Fibroblast of peridontal ligament (primary cell): ENCODE results near the gene ZNF26.
A peak's percentile ranks its signal among the peaks of the same experiment; 100 is the strongest.
"Not testable (repeated sequence)": the region's sequence is repeated elsewhere in the genome, so short reads cannot be mapped to it uniquely, and the experiment has no call there.

Experiments used
- DNase-seq: peaks from one replicate; pipeline ENCODE4 v3.0.0-alpha.2; 2010; ENCODE audit errors: extremely low read depth

ZNF26 gene

GRCh38 chr12:132986001-132986884 is at the start of gene ZNF26:
Gene ZNF26, plus strand, starts transcription at chr12:132986367. Its CDS starts 474 bp downstream, at chr12:132986841.
- DNase-seq = peak; percentile 87

DNA sequence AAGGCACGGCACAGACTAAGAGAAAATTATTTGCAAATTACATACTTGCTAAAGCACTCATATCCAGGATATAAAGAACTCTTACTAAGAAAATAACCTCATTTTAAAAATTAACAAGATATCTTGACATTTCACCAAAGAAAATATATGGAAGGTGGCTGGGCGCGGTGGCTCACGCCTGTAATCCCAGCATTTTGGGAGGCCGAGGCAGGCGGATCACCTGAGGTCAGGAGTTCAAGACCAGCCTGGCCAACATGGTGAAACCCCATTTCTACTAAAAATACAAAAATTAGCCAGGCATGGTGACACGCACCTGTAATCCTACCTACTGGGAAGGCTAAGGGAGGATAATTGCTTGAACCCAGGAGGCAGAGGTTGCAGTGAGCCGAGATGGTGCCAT is 49.2 kb upstream of the ZNF26 start:
- DNase-seq = not testable (repeated sequence)

DNA sequence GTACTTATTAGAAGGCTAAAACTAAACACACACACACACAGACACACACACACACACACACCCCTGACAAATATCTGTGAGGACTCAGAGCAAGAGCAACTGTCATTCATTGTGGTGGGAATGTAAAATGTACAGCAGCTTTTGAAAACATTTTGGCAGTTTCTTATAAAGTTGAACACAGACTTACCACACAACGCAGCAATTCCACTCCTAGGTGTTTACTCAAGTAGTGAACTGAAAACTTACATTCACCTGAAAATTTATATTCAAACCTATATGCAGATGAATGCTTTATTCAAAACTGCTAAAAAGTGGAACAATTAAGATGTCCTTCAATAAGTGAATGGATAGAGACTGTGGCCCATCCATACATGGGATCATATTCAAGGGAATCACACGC is 48.7 kb upstream of the ZNF26 start:
- DNase-seq = no peak

DNA sequence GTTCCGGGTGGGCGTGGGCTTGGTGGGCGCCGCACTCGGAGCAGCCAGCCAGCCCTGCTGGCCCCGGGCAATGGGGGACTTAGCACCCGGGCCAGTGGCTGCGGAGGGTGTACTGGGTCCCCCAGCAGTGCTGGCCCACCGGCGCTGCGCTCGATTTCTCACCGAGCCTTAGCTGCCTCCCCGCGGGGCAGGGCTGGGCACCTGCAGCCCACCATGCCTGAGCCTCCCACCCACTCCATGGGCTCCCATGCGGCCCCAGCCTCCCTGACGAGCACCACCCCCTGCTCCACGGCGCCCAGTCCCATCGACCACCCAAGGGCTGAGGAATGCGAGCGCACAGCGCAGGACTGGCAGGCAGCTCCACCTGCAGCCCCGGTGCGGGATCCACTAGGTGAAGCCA is 47.4 kb upstream of the ZNF26 start:
- not testable (repeated sequence) for DNase-seq

DNA sequence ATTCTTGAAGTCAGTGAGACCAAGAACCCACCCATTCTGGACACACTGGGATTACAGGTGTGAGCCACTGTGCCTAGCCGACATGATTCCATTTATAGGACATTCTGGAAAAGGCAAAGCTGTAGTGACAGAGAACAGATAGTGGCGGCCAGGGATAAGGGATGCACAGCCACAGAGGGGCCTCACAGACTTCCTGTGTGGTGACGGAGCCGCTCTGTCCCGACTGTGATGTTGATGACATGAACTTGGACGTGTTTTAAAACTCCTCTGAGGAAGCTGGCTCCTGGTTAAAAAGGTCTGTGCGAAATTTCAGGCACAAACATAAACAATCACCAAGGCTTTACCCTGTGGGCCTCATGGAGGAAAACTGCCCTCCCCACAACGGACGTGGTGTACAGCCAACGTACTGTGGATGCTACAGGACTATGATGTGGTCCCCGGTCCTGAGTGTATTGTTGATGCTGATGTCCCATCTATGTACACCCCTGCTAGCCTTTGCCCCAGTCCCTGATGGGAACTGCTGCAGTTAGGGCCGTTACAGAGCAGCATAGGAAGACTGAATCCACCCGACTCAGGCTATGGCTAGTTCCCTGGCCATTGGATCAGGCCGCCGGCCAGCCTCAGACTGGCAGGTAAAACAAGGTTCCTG is 46.0 kb upstream of the ZNF26 start:
- DNase-seq = no peak

GRCh38 chr12:132941336-132941954 is 44.7 kb upstream of the ZNF26 start:
- no peak for DNase-seq

DNA sequence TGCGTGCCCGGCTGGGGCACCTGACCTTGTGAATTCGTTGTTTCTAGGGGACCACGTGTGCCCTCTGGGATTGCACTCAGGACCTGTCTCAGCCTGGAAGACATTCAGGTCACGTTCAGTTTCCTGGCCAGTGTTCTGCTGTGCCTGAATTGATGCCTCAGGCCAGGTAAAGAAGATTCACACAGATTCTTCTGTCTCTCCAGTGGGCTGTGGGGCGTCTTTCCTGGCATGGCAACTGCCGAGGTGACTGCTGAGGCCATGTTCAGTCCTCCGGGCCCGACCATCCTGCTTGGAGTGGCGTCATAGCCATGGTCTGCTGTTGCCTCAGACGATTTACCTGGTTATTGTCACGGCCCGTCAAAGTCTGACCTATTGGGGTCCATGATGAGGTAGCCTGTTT is 43.6 kb upstream of the ZNF26 start:
- no peak for DNase-seq

DNA sequence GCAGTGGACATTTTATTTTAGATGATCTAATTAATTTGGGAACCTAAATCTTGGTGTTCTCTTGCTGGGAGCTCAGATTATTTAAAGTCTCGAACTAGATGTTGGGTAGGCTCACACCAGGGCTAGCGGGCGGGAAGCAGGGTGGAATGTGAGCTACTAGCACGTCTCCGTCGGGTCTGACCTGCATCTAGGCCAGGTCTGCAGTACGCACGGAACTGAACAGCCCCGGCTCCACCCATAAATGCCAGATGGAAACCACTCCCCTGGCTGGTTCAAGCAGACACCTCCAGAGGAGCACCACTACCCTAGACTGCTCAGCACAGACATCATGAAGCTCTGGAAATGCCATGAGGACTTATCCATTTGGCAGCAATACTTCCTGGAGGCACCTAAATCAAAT is 40.4 kb upstream of the ZNF26 start:
- no peak for DNase-seq

GRCh38 chr12:132946246-132946820 is 39.8 kb upstream of the ZNF26 start:
- no peak for DNase-seq

- no peak for DNase-seq
Observed at GRCh38 chr12:132948146-132949066, 37.8 kb upstream of the ZNF26 start.

DNA sequence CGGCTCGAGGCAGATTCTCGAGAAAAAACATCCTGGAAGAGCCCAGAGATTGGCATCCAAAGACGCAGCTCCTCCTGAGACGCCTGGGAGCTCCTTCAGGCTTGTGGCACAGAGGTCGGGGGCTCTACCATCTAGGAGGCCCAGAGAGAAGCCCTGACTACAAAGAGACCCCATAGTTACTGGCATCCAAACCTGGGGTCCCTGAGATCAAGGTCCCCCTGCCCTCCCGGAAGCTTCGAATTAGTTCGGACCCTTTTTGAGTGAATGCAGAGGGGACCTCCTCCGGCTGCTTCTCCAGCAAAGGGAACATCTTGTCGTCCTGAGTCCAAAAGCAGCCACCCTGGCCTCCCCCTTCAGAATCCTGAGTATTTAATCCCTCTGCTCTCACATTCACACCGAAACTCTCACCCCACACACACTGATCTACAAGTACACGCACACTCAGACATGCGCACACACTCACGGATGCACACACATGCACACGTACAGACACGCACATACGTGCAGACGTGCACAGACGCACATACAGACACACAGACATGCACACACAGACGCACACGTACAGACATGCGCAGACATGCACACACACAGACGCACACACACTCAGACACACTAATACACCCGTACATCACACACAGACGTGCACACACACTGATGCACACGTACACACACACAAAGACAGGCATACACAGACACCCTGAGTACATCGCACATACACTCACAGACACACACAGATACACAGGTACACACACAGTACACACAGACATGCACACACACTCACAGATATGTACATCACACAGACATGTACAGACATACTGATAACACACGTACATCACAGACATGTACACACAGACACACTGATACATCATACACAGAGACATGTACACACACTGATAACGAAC is 36.0 kb upstream of the ZNF26 start:
- no peak for DNase-seq

DNA sequence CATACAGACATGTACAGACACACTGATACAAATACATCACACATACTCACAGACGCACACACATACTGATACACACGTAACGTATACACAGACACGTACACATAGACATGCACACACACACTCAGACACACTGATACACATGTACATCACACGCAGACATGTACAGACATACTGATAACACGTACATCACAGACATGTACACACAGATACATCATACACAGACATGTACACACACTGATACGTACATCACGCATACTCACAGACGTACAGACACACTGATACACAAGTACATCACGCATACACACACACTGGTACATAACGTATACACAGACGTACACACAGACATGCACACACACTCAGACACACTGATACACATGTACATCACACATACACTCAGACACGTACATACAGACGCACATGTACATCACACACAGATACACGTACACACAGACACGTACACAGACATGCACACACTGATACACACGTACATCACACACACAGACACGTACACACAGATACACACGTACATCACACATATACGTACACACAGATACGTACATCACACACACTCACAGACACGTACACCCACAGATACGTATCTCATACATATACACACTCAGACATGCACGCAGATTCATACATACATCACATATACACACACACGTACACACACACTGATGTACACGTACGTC is 35.2 kb upstream of the ZNF26 start:
- DNase-seq = no peak

DNA sequence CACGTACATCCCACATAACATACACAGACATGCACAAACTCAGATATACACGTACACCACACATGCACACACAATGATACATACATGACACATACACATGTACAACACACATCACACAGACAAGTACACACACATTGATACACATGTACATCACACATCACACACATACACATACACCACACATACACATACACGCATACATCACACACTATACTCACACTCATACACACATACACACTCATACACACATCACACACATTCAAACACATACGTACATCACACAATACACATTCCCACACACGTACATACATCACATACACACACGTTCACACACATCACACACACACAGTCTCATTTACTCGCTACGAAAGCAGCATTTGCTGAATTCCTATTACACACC is 34.5 kb upstream of the ZNF26 start:
- no peak for DNase-seq

DNA sequence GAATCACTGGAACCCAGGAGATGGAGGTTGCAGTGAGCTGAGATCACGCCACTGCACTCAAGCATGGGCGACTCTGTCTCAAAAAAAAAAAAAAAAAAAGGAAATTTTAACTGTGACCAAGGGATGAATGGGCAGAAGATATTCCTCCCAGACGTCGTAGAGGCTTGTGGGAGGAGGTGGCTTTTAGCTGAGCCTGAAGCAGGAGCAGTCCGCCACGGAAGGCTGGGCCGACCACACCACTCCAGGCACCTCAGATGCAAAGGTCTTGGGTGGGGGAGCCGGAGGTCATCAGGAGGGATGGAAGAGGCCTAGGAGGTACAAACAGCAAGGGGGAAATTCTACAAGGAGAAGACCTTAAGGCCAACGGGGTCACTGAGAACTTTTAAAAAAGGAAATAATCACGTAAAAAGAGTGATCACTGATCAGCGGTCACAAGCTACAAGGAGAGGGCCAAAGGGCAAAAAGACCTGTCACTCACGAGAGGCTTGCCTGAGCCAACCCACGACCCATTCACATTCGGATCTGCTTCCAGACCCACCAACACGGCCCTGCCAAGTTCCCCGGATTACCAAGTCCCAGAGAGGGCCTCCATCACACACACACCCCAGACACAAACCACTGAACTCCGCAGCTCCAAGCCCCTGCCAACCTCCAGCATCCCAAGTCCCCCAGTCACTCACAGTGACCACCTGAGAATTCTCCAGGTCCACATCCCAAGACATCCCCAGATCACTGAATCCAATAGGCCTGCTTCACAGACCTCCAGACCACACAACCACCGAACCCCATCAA is 33.6 kb upstream of the ZNF26 start:
- no peak for DNase-seq

DNA sequence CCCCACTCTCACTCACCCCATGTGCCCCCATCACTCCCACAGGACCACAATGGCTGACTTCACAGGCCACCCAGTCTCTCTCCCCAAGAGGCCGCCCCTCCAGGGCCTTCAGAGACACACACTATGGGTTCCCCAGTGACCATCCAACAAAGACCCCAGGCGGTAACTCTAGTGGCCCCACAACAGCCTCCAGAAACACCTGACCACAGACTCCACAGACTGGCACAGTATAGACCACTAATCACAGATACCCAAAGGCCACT is 33.1 kb upstream of the ZNF26 start:
- no peak for DNase-seq

DNA sequence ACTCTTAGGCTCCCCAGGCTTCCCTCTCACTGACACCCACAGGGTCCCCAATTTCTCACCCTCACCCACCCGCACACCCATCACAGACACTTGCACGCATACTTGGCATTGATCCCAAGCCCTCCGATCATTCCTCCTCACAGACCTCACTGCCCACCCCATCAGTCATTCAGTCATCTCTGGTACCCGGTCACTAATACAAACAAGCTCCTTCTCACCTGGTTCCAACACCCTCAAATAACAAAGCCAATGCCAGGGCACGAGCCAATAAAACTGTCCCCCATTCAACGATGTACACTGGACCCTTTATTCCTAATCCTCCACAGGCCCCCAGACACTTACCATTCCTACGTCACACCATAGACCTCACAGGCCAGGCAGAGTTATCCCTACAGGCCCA is 32.4 kb upstream of the ZNF26 start:
- DNase-seq = no peak

DNA sequence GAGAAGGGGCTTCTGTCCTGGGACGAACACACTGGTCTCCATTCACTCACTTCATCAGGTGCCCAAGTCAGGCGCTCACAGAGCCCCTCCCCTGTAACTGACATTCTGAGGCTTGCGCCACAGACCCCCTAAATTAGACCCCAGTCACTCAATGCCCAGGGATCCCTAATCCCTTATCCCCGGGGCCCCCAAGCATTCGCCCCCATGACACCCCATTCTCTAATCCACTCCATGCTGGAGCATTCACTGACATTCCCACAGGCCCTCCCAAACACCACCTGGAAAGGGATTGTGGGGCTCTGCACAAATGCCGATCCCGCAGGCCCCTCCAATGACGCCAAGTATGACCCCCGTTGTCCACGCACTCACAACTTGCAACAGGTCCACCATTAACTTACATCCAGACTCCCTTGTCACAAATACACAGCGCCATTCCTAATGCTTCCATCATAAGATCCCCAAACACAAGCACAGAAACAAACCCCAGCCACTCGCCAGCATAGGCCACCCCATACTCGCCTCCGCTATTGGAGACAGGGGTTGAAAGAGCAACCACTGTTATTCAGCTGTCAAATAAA is 31.6 kb upstream of the ZNF26 start:
- DNase-seq = no peak

DNA sequence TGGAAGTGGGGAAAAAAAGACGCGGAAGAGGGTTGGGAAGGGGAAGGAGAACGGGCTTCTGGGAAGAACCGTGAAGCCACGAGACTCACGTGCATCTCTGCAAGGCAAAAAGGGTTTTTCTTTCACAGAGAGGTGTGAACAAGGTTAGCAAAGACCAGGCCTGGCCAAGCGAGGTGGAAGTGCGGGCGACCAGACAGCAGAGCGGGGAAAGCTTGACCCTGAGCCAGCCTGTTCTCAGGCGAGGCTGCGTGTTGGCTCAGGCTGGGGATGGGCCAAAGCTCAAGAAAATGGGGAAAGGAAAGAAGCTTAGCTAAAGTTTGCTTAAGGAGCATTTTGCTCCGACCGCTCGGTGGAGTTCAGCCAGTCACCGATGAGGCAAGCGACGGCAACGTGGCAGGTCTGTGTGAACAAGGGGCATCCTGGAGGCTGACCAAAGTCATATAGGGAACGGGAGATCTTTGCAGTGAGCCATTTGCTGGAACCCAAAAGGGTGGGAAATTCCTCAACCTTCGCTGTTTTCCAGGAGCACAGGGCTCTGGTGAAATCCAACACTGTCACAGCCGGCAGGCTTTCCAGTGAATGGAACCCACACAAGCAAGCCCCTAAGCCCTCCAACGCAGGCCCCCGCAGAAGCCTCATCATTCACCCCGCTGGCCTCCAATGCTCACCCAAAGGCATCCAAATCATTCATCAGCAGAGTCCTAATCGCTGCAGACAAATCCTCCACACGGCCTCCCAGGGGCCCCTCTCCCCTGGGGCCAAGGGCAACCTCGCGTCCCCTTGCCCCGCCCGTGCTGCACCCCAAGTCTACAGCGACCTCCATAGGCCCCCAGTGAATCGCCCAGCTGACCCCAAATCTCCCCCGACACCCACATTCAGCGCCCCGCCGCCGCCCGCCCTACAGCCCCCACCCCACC is 30.8 kb upstream of the ZNF26 start:
- DNase-seq = peak; percentile 75
